ENCODE results near the gene CRY2. TPM values are rescaled to one million over a fixed set of nuclear protein-coding genes. Genes with fewer than 3 reads are reported as not detected.

The CRY2 gene
- total and polyA plus RNA-seq, 2 of the 8 experiments (the other 6 are each of a cell fraction or from before 2014, with no cell fraction given), result 8.0 to 9.4 TPM

GRCh38 chr11:45803971-45804760, 43.1 kb upstream of the CRY2 start (continued):
- TF ChIP-seq USF2 (IDR thresholded peaks at IDR 0.05; ENCODE audit: low read length), result no peak

Data from H1 (cell line).